D721Med (cell line): Measurements from ENCODE around the gene MGMT.

Source experiments
- DNase-seq: peaks from one replicate; pipeline ENCODE4 v3.0.0; 2011; ENCODE audit warnings: low spot score; ENCODE audit not compliant: insufficient read length
- FAIRE-seq: peaks from 2 replicates; lab custom pipeline; 2011; peaks lifted over from hg19 to GRCh38; lab: Jason Lieb, UNC
- TF ChIP-seq, protein P1 (sequence below): IDR thresholded peaks from 2 replicates; pipeline ENCODE4 v1.5.1; 2012; ENCODE audit warnings: mild to moderate bottlenecking, control low read depth; ENCODE audit not compliant: insufficient read depth; ENCODE audit errors: missing control alignments

The MGMT gene

DNA sequence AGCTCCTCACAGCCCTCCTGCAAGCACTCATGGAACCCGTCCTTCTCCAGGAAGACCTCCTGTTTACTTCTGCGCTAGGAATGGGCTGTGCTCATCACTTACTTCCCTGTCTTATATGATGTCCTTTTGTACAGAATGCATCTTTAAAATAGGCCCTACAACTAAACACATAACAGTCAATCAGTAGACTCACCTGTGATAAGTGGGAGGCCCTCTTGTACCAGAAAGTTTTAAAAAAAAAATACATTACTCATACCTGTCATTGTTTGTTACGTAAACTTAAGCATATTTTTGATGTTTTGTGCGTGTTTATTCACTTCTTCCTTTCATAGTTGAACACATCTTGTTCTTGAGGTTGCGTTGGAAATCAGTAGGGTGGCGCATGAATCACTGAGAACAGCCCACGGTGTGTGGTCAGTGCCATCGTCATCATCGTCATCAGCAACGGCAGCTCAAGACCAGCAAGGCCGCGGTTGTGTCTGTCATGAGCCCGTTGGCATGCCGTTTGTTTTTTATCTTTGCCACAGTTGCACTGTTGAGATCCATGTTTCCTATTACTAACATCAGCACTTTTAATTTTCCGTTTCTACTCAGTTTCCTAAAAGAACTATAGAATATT, 232.8 kb downstream of the MGMT start:
- TF ChIP-seq, protein P1, sequence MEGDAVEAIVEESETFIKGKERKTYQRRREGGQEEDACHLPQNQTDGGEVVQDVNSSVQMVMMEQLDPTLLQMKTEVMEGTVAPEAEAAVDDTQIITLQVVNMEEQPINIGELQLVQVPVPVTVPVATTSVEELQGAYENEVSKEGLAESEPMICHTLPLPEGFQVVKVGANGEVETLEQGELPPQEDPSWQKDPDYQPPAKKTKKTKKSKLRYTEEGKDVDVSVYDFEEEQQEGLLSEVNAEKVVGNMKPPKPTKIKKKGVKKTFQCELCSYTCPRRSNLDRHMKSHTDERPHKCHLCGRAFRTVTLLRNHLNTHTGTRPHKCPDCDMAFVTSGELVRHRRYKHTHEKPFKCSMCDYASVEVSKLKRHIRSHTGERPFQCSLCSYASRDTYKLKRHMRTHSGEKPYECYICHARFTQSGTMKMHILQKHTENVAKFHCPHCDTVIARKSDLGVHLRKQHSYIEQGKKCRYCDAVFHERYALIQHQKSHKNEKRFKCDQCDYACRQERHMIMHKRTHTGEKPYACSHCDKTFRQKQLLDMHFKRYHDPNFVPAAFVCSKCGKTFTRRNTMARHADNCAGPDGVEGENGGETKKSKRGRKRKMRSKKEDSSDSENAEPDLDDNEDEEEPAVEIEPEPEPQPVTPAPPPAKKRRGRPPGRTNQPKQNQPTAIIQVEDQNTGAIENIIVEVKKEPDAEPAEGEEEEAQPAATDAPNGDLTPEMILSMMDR: no peak
- DNase-seq (no peak), FAIRE-seq (no peak)

DNA sequence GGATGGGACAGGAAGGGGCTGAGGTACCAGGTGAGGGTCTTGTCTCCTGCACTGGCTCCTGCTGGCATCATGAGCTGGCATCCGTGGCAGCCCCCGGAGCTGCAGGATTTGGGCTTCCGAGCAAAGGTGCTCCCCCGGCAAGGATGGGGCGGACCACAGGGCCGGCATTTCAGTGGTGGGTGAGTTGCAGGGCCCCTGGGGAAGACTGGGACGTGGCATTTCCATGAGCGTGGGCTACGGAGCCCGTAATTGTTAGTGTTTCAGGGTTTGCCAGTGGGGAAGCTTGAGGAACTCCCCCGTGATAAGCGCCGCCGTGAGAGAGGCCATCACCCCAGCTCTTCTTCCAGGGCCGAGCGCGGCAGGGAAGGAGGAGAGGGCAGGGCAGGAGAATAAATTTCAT, 235.6 kb downstream of the MGMT start:
- TF ChIP-seq, protein P1: no peak
- FAIRE-seq (no peak), DNase-seq (no peak)

DNA sequence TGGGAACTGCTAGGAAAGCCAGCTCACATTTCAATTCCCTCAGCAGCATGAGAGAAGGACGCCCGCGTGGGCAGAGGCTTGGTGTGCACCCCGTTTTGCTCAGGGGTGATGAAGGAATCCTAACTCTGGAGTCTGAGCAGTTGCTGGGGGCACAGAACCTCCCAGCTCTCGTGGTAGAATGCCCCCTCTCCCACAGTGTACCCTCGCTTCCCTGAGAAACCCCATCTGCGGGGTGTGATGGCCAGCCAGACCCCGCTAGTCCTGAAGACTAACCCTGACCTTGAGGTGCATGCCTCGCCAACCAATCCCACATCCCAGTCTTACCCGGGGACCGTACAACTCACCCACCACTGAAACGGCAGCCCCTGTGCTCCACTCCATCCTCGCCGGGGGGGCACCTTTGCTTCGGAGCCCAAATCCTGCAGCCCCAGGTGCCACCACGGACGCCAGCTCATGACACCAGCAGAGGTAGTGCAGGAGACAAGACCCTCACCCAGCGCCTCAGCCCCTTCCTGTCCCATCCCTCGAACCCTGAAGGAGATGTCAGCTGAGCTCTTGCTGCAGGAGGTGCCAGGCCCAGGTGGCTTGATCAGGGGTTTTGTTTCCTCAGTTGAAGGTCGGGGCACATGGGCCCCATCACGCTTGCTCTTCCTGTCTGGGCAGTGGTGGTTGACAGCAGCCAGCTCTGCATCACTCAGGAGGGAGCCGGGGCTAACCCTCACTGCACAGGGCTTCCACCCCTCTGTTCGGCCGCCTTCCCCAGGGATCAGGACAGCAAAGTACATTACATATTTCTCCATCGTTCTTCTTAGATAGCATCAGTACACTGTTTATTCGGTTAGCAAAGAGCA, 236.5 kb downstream of the MGMT start:
- TF ChIP-seq, protein P1: no peak
- FAIRE-seq (no peak), DNase-seq (no peak)

DNA sequence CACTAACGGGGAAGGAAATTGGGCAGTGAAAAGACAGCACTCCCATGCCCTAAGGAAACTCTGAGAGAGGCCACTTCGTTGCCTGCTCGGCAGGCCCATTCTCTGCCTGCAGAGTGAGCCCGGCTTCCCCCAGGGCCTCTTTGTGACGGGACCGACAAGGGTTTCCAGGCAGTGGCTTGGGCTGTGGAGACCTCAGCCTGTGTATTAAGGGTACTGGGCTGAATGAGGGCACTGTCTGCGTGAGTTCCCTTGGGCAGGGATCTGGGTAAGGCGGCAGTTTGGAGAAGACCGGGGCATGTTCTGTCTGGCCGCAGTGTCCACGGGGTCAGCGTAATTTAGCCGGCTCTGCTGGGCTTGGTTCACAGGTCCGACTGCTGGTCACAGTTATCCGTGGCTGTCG, 237.2 kb downstream of the MGMT start:
- DNase-seq (no peak), FAIRE-seq (no peak)
- TF ChIP-seq, protein P1: no peak

DNA sequence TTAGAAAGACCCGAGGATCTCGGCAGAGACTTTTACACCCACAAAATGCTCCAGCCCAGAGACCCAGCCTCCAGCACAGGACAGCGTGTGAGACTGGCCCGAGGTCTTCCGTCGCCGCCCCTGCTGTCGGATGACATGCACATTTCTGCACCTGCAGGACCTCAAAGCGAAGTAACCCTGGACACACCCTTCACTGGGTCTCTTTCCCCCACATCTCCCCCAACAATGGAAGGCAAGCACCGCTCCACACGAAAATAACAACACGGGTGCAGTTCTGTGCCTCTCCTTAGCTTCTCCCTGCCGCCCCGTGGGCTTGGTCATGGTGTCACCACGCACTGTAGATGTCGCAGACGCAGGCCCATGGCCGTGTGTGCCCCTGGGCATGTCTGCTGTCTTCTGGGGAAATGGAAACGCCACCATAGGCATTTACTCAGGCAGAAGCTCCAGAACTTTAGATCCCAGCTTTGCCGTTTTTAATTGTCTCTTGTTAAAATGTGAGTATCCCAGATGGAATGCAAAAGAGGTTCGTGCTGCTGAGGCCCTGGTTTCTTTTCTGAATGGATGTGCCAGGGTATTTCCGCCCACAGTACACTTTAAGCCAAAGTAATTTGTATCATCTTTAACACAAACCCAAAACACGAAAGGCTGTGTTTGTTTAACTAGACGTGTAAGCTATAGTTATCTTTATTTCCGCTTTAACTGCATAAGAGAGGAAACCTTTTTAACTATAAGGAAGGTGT, 237.9 kb downstream of the MGMT start:
- FAIRE-seq (no peak), DNase-seq (no peak)
- TF ChIP-seq, protein P1: no peak

DNA sequence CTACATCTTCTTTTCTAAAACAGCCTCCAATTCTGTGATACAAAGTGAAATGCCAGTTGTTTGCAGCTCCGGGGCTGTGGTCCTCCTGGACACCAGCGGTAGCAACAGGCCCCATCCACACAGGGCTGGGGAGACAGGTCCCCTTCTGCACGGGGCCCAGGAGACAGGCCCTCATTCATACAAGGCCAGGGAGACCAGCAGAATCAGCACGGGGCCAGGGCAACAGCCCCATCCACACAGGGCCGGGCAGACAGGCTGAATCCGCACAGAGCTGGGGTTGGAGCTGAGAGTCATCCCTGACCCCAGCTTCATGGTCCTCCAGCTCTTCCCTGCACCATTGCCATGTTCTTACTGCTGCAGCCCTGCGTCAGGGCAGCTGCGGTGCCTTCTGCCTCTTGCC, 238.6 kb downstream of the MGMT start:
- no peak for DNase-seq
- no peak for FAIRE-seq
- TF ChIP-seq, protein P1: no peak
